HUES64 (cell line): Measurements from ENCODE around the gene UBAC2.

Source experiments
- H3K27ac ChIP-seq: 2 replicates; pipeline ENCODE4 v1.7.0; 2013; ENCODE audit warnings: low read depth, low read length, inconsistent platforms
- H3K27me3 ChIP-seq: 2 replicates; pipeline ENCODE4 v1.6.1; 2013; ENCODE audit warnings: mild to moderate bottlenecking, low read length; ENCODE audit not compliant: insufficient read depth
- H3K36me3 ChIP-seq: 2 replicates; pipeline ENCODE4 v1.6.1; 2013; ENCODE audit warnings: mild to moderate bottlenecking, low read length; ENCODE audit not compliant: insufficient read depth
- H3K4me1 ChIP-seq: 2 replicates; pipeline ENCODE4 v1.6.1; 2013; ENCODE audit warnings: mild to moderate bottlenecking, low read length, moderate library complexity; ENCODE audit not compliant: insufficient read depth
- H3K4me3 ChIP-seq: 2 replicates; pipeline ENCODE4 v1.5.1; 2013; ENCODE audit warnings: mild to moderate bottlenecking, low read length, moderate library complexity
- H3K9ac ChIP-seq: 2 replicates; pipeline ENCODE4 v1.6.1; 2013; ENCODE audit warnings: mild to moderate bottlenecking, low read depth, low read length
- H3K9me3 ChIP-seq: 2 replicates; pipeline ENCODE4 v1.6.1; 2013; ENCODE audit warnings: low read depth, low read length; ENCODE audit not compliant: insufficient read depth
- WGBS: fragments of 150-250, 120-280 bp; methylation state at CpG from one replicate; pipeline ENCODE4 v1.1.7; 2013; ENCODE audit warnings: missing lambda C conversion rate; 5-methylcytosine and 5-hydroxymethylcytosine counted together

Gene UBAC2

GRCh38 chr13:99342723-99343315 is 142.2 kb downstream of the UBAC2 start:
- H3K9me3 ChIP-seq, result no peaks in the 10 kb centered on the region
- no peak overlapping the region for H3K27ac ChIP-seq
- no peak overlapping the region for H3K9ac ChIP-seq
- no peaks in the 10 kb centered on the region for H3K4me1 ChIP-seq
- no peak overlapping the region for H3K4me3 ChIP-seq
- H3K36me3 ChIP-seq, result peaks cover 57% of the 10 kb centered on the region
- H3K27me3 ChIP-seq, result no peaks in the 10 kb centered on the region
- 94% methylated on average over 10 of the region's 10 CpGs for WGBS

GRCh38 chr13:99344610-99345208 is 144.1 kb downstream of the UBAC2 start:
- H3K4me3 ChIP-seq, result no peak overlapping the region
- no peaks in the 10 kb centered on the region for H3K4me1 ChIP-seq
- no peaks in the 10 kb centered on the region for H3K9me3 ChIP-seq
- no peak overlapping the region for H3K9ac ChIP-seq
- no peaks in the 10 kb centered on the region for H3K27me3 ChIP-seq
- H3K36me3 ChIP-seq, result peaks cover 66% of the 10 kb centered on the region
- no peak overlapping the region for H3K27ac ChIP-seq
- WGBS, result 96% methylated on average over 6 of the region's 6 CpGs

GRCh38 chr13:99345345-99345744 is 144.7 kb downstream of the UBAC2 start:
- no peaks in the 10 kb centered on the region for H3K4me1 ChIP-seq
- H3K9me3 ChIP-seq, result no peaks in the 10 kb centered on the region
- no peaks in the 10 kb centered on the region for H3K27me3 ChIP-seq
- peaks cover 60% of the 10 kb centered on the region for H3K36me3 ChIP-seq
- WGBS, result 92% methylated on average over 5 of the region's 5 CpGs
- no peak overlapping the region for H3K27ac ChIP-seq
- no peak overlapping the region for H3K4me3 ChIP-seq
- H3K9ac ChIP-seq, result no peak overlapping the region

- WGBS, result 95% methylated on average over 11 of the region's 11 CpGs
- Histone ChIP-seq H3K4me1 (no peaks in the 10 kb centered on the region), H3K9ac (no peak overlapping the region), H3K27me3 (no peaks in the 10 kb centered on the region), H3K9me3 (no peaks in the 10 kb centered on the region), H3K4me3 (no peak overlapping the region), H3K36me3 (peaks cover 48% of the 10 kb centered on the region), H3K27ac (no peak overlapping the region)
Measured at GRCh38 chr13:99346335-99347042, 145.8 kb downstream of the UBAC2 start.

- Histone ChIP-seq H3K27ac (no peak overlapping the region), H3K4me3 (no peak overlapping the region), H3K4me1 (no peaks in the 10 kb centered on the region), H3K9ac (no peak overlapping the region), H3K9me3 (no peaks in the 10 kb centered on the region), H3K27me3 (no peaks in the 10 kb centered on the region), H3K36me3 (peaks cover 39% of the 10 kb centered on the region)
- WGBS, result 96% methylated on average over 6 of the region's 6 CpGs
Measured at GRCh38 chr13:99347335-99347878, 146.8 kb downstream of the UBAC2 start.

GRCh38 chr13:99347911-99348451 is 147.3 kb downstream of the UBAC2 start:
- Histone ChIP-seq H3K27ac (no peak overlapping the region), H3K9ac (no peak overlapping the region), H3K4me1 (no peaks in the 10 kb centered on the region), H3K36me3 (peaks cover 34% of the 10 kb centered on the region), H3K9me3 (no peaks in the 10 kb centered on the region), H3K4me3 (no peak overlapping the region), H3K27me3 (no peaks in the 10 kb centered on the region)
- WGBS, result 95% methylated on average over 8 of the region's 8 CpGs

- H3K36me3 ChIP-seq, result peaks cover 35% of the 10 kb centered on the region
- H3K9me3 ChIP-seq, result no peaks in the 10 kb centered on the region
- no peaks in the 10 kb centered on the region for H3K27me3 ChIP-seq
- H3K4me3 ChIP-seq, result no peak overlapping the region
- no peaks in the 10 kb centered on the region for H3K4me1 ChIP-seq
- H3K9ac ChIP-seq, result no peak overlapping the region
- WGBS, result 100% methylated on average over 2 of the region's 2 CpGs
- H3K27ac ChIP-seq, result no peak overlapping the region
Measured at GRCh38 chr13:99350191-99350590, 149.5 kb downstream of the UBAC2 start.

- no peaks in the 10 kb centered on the region for H3K4me1 ChIP-seq
- H3K27me3 ChIP-seq, result no peaks in the 10 kb centered on the region
- peaks cover 44% of the 10 kb centered on the region for H3K36me3 ChIP-seq
- no peak overlapping the region for H3K4me3 ChIP-seq
- H3K9me3 ChIP-seq, result no peaks in the 10 kb centered on the region
- H3K9ac ChIP-seq, result no peak overlapping the region
- H3K27ac ChIP-seq, result no peak overlapping the region
- WGBS, result 97% methylated on average over 4 of the region's 4 CpGs
Measured at GRCh38 chr13:99351772-99352171, 151.1 kb downstream of the UBAC2 start.

GRCh38 chr13:99352351-99353245 is 151.9 kb downstream of the UBAC2 start:
- no peak overlapping the region for H3K9ac ChIP-seq
- WGBS, result 90% methylated on average over 17 of the region's 17 CpGs
- H3K4me1 ChIP-seq, result no peaks in the 10 kb centered on the region
- H3K4me3 ChIP-seq, result no peak overlapping the region
- no peaks in the 10 kb centered on the region for H3K27me3 ChIP-seq
- no peak overlapping the region for H3K27ac ChIP-seq
- H3K36me3 ChIP-seq, result peaks cover 47% of the 10 kb centered on the region
- no peaks in the 10 kb centered on the region for H3K9me3 ChIP-seq

GRCh38 chr13:99353246-99353600 is 152.6 kb downstream of the UBAC2 start:
- no peak overlapping the region for H3K4me3 ChIP-seq
- H3K4me1 ChIP-seq, result no peaks in the 10 kb centered on the region
- no peaks in the 10 kb centered on the region for H3K27me3 ChIP-seq
- whole genome bisulfite sequencing, result 100% methylated on average over 2 of the region's 2 CpGs
- H3K9me3 ChIP-seq, result no peaks in the 10 kb centered on the region
- H3K27ac ChIP-seq, result no peak overlapping the region
- peaks cover 47% of the 10 kb centered on the region for H3K36me3 ChIP-seq
- no peak overlapping the region for H3K9ac ChIP-seq
